ENCODE results near the gene HERC3. TPM values are rescaled to one million over a fixed set of nuclear protein-coding genes. Genes with fewer than 3 reads are reported as not detected.

The HERC3 gene
- total and polyA plus RNA-seq, 2 of the 13 experiments (the other 11 are each of a cell fraction or from before 2014, with no cell fraction given): 3.8 to 6.2 TPM

GRCh38 chr4:88614058-88614457, 21.8 kb downstream of the HERC3 start:
- ATAC-seq (no peak), DNase-seq (ENCODE audit: low spot score) (no peak), FAIRE-seq (no peak)
- Histone ChIP-seq H3K36me3 (replicated peaks in 1 of 2; ENCODE audit: control insufficient read depth in 1 of 2, insufficient read depth in 2 of 2, low read length in 2 of 2) (no peaks in the 10 kb centered on the region), H3K4me3 (replicated peaks in 1 of 3; ENCODE audit: insufficient read depth in 1 of 3, low read depth in 2 of 3, low read length in 3 of 3) (no peak overlapping the region), H3K27ac (ENCODE audit: extremely low read length, insufficient read depth, low read length) (no peak overlapping the region), H3K9me3 (ENCODE audit: low read length) (no peaks in the 10 kb centered on the region), H4K20me1 (ENCODE audit: insufficient read depth, low read length) (no peaks in the 10 kb centered on the region), H2AFZ (ENCODE audit: low read length) (no peak overlapping the region), H3K9ac (ENCODE audit: insufficient read depth, low read depth, low read length) (no peak overlapping the region), H3K4me1 (ENCODE audit: insufficient read depth, low read length) (no peaks in the 10 kb centered on the region), H3K27me3 (ENCODE audit: control insufficient read depth in 1 of 2, insufficient read depth in 2 of 2, low read length in 2 of 2) (no peaks in the 10 kb centered on the region), H3K79me2 (ENCODE audit: insufficient read depth, low read length) (no peaks in the 10 kb centered on the region), H3K4me2 (ENCODE audit: low read depth, low read length) (no peak overlapping the region)
- ChIA-PET POLR2A (no interaction called here), CTCF (ENCODE audit: low intra/inter-chr PET ratio, low total read pairs) (no interaction called here)
- in situ Hi-C loops (cut with HindIII; ENCODE audit: extremely low pct_ligation_motif_present, low pct_unique_long_range_greater_than_20kb) (no loop called here), intact Hi-C loops (cut with micrococcal nuclease; ENCODE audit: unreplicated experiment) (no loop called here)
- 88% methylated on average over 1 of the region's 1 CpG for WGBS (ENCODE audit: low lambda C conversion rate)
- no TSS peak for BruUV-seq (replicated peaks)
- TF ChIP-seq MTA1 (CRISPR knock-in tag; IDR thresholded peaks at IDR 0.05; ENCODE audit: borderline replicate concordance): no peak
- no peak for TF ChIP-seq ZMYM2 (CRISPR knock-in tag; IDR thresholded peaks at IDR 0.05)
- TF ChIP-seq ZFY (CRISPR knock-in tag; IDR thresholded peaks at IDR 0.05): no peak
- no peak for TF ChIP-seq FOXM1 (CRISPR knock-in tag; IDR thresholded peaks at IDR 0.05)
- TF ChIP-seq, protein P1, sequence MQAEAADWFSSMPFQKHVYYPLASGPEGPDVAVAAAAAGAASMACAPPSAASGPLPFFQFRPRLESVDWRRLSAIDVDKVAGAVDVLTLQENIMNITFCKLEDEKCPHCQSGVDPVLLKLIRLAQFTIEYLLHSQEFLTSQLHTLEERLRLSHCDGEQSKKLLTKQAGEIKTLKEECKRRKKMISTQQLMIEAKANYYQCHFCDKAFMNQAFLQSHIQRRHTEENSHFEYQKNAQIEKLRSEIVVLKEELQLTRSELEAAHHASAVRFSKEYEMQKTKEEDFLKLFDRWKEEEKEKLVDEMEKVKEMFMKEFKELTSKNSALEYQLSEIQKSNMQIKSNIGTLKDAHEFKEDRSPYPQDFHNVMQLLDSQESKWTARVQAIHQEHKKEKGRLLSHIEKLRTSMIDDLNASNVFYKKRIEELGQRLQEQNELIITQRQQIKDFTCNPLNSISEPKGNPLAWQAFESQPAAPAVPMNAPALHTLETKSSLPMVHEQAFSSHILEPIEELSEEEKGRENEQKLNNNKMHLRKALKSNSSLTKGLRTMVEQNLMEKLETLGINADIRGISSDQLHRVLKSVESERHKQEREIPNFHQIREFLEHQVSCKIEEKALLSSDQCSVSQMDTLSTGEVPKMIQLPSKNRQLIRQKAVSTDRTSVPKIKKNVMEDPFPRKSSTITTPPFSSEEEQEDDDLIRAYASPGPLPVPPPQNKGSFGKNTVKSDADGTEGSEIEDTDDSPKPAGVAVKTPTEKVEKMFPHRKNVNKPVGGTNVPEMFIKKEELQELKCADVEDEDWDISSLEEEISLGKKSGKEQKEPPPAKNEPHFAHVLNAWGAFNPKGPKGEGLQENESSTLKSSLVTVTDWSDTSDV (CRISPR knock-in tag; IDR thresholded peaks at IDR 0.05): no peak
- no peak for TF ChIP-seq ATF7 (IDR thresholded peaks at IDR 0.05)
- no peak for TF ChIP-seq ATF7 (CRISPR knock-in tag; IDR thresholded peaks at IDR 0.05)
- no peak for TF ChIP-seq FOXA1 (IDR thresholded peaks at IDR 0.05)
- no peak for TF ChIP-seq FOXA1 (CRISPR knock-in tag; IDR thresholded peaks at IDR 0.05)
- no peak for TF ChIP-seq HMG20B (CRISPR knock-in tag; conservative IDR thresholded peaks at IDR 0.05)
- TF ChIP-seq ZNF383 (CRISPR knock-in tag; IDR thresholded peaks at IDR 0.05; ENCODE audit: borderline replicate concordance): no peak
- TF ChIP-seq ATF6 (CRISPR knock-in tag; conservative IDR thresholded peaks at IDR 0.05): no peak
- TF ChIP-seq ZNF30 (CRISPR knock-in tag; IDR thresholded peaks at IDR 0.05): no peak
- no peak for TF ChIP-seq JUND (CRISPR knock-in tag; IDR thresholded peaks at IDR 0.05)
- TF ChIP-seq STAT5B (CRISPR knock-in tag; IDR thresholded peaks at IDR 0.05): no peak
- TF ChIP-seq ZSCAN25 (CRISPR knock-in tag; IDR thresholded peaks at IDR 0.05): no peak
